HG03575 (cell line): Measurements from ENCODE around the gene DUXB.

ENCODE experiments used
- ATAC-seq: cut with Tn5 transposase; IDR thresholded peaks from one replicate; pipeline ENCODE4 v1.9.1; 2021; ENCODE audit not compliant: unreplicated experiment, insufficient number of reproducible peaks, low FRiP score; ENCODE audit errors: extremely low read depth

Gene DUXB, protein sequence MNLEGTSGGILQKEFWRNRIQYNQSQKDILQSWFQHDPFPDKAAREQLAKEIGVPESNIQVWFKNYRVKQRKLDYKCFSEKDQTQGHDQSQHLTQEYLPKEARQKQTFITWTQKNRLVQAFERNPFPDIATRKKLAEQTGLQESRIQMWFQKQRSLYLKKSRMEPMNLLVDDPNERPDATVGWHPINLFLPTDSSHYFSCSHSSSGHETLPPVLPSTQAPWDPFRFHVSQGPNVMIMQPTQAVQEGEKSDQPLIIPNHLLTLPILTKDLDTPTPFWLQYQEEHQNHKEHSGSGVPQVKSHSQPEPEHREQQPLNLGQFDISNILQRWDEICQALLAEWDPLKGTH

DNA sequence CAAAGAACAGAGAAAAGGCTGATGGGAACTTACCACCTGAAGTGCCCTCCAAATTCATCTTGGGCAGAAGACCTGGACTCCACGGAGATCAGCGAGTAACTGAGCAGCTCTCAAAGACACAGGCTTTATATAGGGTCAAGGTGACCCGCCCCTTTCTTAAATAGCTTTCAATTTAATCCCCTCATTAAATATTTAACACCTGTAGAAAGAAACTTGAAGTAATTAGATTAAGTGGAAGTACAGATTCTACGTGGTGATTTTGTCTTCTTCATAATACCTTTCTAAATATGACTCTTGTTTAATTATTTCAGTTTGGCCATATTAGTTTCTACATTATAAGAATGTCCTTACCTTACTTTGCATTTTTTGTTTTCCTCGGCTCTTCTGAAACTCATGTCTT is at the start of gene DUXB:
Gene DUXB, minus strand, starts transcription at position 101 of the 400 bp plus-strand sequence. Its CDS starts 43 bp downstream, at position 58.
- no peak for ATAC-seq

DNA sequence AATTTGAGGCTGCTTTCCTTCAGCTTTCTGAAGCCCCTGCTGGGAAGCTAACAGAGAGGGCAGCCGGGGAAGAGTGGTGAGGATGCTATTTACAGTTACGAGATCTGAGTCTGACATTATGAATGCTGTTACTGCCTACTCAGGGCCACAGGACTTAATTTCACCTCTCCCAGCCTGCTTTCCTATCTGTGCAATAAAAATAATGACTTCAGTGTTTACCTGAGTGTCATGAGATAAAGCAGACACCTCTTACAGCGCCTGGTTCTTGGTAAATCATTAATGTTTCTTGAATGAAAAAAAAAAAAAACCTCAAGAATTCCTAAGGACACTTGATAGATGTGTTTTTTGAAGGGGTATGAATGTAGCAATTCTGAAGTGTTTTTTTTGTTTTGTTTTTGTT is 49.3 kb upstream of the DUXB start:
- no peak for ATAC-seq

DNA sequence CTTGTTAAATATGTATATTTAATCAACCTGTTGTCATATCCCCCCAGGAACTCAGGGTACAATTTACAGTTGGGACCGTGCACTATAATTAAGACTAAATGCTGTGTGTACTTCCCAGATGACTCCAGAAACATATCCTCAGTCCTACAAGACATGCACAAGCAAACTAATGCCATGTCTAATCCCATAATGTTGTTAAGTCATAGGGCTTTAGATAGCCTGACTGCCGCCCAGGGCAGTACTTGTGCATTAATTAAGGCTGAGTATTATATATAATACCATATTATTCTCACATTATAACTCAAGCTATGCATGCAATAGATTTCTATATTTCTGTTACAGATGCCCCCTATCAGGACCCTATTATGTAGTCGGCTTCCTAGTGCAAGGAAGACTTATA is 45.1 kb upstream of the DUXB start:
- no peak for ATAC-seq

DNA sequence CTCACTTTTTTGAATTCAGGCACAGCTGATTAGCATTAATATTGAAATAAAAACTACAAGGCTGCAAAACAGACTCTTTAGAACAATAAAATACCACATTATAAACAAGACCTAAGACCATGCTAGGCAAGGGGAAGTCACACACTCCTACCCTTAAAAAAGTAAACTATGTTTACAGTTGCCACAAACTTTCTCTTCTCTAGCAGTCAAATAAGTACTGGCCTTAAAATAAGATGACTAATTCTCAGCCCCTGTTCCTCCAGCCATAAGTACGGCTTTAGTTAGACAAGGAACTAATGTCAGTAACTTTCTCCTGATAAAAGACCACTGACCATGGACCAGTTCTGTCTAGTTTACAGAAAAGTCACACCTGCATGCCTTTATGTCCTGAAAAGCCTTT is 44.6 kb upstream of the DUXB start:
- ATAC-seq: no peak

DNA sequence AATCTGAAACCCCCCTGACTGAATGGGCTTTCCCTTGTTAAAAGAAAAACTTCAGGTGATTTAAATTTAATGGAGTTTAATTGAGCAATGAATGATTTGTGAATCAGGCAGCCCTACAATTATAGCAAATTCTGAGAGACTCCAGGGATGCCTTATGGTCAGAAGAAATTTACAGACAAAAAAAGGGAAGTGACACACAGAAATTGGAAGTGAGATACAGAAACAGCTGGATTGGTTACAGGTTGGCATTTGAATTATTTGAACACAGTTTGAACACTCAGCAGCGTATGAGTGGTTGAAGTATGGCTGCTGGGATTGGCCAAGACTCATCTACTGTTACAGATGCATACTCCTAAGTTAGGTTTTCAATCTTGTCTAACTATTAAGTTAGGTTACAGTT is 44.0 kb upstream of the DUXB start:
- ATAC-seq: no peak

DNA sequence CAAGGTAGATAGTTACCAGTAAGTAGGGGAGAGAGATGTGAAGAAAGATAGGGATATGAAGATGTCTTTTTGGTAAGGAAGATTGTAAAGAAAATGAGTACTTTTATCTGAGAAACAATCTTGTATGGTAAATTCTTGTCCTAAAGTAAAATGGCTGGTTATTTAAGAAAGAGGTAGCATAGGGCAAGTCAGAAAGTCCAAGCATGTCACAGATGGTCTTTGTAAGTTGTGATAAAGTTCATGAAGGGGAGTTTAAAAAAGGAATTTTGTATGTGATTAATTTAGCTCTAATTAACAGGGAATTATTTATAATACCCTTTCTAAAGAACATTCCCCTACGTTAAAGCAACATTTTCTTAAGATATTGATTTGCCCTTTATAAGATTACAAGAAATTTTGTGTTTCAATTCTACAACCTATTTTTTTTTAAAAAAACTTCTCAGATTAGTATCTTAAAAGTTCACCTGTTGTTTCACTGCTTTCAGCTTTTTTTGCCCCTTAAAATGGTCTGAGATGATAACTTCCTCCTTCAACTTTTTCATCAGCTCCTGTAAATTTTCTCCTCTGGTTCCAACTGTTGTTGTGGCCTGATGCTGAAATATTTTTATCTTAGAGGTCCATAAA is 41.3 kb upstream of the DUXB start:
- no peak for ATAC-seq

DNA sequence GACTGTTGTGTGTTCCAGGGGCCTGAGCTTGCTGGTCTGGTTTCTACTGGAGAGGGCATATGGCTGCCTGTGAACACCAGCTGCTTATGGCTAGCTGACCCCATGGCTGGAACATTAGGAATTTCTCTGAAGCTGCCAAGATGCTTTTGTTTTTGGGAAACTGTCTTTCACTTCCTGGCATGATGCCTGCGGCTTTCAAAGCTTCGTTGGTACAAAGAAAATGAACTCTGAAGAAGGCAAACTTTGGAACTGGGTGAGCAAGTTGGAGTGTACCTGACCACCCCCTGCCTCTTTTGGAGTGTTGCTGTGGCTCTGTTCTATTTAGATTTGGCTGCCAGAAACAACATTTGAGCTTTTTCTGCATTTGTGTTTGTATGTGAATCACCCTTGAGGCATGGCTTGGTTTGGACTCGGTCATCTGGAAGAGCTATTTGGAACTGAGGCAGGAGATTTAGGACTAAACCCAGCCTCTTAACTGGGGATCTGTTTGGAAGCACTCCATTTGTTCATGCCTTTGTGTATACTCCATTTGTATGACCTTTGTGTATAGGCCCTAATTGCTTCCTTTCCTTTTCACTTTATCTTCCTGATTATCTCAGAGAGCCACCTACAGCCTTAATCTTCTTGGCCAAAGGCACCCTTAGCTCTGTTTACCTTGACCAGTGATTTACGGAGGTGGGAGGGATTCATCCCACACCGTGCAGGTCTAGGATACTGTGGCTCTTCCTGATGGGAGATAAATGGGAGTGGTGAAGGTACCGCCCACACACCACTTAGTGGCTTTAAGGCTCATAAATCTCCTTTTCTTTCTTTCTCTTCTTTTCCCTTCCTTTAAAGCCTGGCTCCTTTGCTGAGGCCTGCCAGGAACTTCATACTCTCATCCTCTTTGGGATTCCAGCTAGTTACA is 32.3 kb upstream of the DUXB start:
- no peak for ATAC-seq

DNA sequence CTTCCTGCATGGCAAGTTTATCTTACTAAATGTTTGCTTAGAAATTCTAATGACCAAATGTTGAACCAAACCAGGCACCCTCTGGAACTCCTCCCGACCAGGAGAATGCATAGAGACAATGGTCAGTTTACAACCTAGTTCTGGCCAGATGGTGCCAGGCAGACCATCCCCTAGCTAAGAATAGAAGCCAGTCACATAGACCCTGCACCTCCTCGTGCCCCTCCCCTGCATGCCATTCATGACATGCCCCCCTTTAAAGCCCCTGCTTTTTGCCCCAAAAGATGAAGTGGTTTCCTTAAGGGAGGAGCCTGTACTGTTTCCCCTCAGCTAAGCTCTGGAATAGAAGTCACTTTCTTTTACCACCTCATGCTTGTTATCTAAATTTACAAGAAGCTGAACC is 31.6 kb upstream of the DUXB start:
- no peak for ATAC-seq

DNA sequence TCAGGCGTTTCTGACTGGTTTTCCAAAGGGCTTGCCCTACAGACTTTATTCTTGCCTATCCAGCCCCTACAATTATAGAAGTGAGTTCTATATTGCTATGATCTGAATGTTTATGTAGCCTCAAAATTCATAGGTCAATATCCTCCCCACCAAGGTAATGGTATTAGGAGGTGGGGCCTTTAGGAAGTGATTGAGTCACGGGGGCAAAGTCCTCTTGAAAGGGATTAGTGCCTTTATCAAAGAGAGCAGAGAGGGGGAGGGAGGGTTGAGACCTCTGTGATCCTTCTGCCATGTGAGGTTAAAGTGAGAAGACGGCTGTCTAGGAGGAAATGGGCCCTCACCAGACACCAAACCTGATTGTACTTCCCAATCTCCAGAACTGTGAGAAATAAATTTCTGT is 26.0 kb upstream of the DUXB start:
- ATAC-seq: no peak

DNA sequence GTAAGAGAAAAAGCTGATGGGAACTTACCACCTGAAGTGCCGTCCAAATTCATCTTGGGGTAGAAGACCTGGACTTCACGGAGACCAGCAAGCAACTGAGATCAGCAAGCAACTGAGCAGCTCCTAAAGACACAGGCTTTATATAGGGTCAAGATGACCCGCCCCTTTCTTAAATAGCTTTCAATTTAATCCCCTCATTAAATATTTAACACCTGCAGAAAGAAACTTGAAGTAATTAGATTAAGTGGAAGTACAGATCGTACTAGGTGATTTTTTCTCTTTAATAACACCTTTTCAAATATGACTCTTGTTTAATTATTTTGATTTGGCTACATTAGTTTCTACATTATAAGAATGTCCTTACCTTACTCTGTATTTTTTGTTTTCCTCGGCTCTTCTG is 25.1 kb upstream of the DUXB start, which contains the start of gene CPHXL:
Gene CPHXL, minus strand, starts transcription at position 101 of the 400 bp plus-strand sequence. Its CDS starts 48 bp downstream, at position 53.
- no peak for ATAC-seq

DNA sequence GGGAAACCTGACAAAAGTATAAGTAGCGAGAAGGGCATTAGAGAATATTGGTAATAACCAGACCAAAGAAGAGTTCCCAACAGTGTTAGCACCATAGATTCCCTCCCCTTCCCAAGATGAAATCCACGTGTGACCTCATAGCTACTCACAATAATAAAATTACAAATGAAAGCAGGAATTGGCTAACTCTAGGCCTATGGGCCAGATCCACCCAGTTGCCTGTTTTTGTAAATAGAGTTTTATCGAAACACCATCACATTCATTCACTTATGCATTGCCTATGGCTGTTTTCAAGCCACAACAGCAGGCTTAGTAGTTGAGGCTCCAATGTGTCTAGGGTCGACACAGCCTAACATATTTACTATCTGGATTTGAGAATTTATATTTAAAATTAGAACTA is 17.2 kb upstream of the DUXB start:
- no peak for ATAC-seq

DNA sequence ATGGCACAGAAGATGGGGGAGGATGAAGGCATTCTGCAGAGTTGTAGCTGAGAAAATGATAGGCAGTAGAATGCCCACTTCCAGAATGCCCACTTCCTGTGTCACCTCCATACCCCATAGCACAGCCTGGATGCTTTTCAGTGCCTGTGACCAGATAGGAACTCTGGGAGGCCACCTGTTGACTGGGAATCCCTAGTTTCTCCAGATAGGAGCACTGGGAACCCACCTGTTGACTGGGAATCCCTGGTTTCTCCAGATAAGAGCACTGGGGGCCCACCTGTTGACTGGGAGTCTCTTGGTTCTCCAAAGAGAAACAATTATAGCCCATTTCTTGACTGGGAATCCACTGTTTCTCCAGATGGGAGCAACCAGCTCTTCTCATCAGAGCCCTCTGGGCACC is 13.4 kb upstream of the DUXB start:
- ATAC-seq: no peak

DNA sequence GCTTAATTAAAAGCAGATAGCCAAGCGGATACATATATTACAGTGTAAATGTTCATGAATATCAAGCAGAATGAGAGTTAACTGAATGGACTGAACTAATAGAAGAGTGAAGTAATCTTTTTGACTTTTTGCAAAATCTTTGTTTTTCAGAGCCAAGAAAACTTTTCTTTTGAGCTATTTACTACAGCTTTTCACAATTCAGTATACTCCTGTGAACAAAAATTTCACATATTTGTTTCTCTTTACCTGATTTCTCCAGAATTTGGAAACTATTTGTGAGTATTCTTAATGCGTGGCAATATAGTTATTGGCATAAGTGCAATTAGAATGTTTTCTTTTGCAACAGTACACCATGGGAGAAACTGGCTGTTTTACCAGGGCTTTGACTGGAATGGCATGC is 9.1 kb upstream of the DUXB start:
- ATAC-seq: no peak

DNA sequence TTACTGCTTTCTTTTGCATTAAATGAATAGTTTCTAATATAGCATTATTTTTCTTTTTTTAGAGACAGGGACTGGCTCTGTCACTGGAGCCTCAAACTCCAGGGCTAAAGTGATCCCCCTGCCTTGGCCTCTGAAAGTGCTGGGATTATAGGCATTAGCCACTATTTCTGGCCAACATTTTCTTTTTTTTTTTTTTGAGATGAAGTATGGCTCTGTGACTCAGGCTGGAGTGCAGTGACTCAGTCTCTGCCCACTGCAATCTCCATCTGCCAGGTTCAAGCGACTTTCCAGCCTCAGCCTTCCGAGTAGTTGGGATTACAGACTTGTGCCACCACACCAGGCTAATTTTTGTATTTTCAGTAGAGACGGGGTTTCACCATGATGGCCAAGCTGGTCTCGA is 2.0 kb upstream of the DUXB start:
- ATAC-seq: no peak

DNA sequence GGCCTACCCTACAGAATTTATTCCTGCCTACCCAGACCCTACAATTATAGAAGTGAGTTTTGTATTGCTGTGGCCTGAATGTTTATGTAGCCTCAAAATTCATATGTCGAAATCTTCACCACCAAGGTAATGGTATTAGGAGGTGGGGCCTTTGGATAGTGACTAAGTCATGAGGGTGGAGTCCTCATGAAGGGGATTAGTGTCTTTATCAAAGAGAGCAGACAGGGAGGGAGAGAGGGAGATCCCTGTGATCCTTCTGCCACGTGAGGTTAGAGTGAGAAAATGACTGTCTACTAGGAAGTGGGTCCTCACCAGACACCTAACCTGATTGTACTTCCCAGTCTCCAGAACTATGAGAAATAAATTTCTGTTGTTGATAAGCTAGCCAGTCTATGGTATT is 981 bp upstream of the DUXB start:
- ATAC-seq: no peak

DNA sequence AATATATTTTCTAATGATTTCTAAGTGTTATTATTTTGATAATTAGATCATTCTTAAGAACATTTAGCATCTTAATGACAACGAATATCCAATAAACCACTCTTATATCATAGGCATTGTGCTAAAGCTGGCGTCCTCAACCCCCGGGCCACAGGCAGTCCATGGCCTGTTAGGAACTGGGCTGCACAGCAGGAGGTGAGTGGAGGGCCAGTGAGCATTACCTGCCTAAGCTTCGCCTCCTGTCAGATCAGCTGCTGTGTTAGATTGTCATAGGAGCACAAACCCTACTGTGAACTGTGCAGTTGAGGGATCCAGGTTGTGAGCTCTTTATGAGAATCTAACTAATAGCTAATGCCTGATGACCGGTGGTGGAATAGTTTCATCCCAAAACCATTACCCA is 3.7 kb downstream of the DUXB start:
- ATAC-seq: no peak

DNA sequence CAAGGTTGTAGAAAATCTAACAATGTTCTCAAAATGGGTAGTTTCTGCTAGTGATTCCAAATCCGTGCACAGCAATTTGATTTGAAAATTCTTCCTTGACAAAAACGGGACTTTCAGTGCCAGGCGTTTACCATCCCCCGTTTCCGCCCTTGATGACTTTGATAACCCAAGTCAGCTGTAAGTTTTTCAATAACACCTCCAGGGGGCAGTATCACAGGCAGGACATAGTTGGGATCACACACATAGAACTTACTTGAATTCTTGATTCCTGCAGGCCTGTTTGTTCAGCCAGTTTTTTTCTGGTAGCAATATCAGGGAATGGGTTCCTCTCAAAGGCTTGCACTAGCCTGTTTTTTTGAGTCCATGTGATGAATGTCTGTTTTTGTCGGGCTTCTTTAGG is 5.6 kb downstream of the DUXB start:
- ATAC-seq: no peak

DNA sequence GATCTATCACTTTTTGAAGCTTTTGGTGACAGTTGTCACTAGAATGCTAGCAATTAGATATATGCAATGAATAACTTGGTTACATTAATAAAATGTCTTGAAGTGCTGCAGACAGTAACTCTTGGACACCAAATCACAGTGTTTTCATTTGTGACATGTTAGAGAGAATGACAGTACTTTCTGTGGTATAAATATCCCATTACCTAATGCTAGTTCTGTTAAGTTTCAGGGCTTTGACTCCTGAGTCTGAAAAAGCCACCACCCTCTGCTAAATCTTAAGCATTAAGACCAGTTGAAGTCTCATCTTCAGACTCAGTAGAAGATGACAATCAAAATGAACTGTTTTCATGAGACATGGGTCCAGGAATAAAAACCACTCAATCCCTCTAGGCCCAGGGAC is 13.9 kb downstream of the DUXB start:
- no peak for ATAC-seq

DNA sequence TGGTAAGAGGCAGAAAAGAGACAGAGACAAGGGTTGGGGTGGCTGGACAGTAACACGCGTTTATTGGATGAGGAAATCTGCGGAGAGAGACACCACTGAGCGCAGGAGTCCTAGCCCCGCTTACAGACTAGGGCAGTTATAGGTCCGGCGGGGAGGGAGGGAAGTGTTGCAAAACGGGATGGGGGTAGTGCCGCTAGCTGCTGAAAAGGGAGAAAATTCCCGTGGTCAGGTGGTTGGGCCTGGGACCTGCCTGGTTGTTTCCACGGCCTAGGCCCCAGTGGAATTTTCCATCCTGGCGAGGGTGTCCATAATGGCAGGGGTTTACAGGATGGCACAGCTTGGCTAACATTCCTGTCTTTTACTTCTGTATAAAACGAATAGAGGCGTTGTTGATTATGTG is 19.0 kb downstream of the DUXB start:
- ATAC-seq: no peak

DNA sequence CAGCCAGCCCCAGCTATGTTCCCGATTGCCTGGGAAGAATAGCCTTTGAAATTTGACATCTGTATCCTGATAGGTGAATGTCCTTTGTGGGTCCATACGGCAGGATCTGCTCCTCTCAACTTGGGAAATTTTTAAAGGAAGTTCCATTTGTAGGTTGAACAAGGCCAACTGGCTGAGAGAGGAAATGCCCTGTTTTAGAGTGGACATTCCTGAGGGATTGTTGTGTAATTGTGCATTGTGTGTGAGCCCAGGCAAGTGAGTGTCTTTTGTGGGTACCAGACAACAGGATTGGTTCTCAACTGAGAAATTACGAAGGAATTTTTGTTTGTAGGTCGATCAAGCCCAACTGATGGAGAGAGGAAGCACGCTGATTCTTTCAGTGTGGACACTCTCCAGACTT is 21.9 kb downstream of the DUXB start:
- no peak for ATAC-seq
